DND-41 (cell line): ENCODE data around the gene SLC38A3.

Source experiments
- ATAC-seq: fragments of 200-7000 bp; cut with Tn5 transposase; 3 replicates; pipeline ENCODE4 v1.9.1; 2021; ENCODE audit warnings: low read depth; ENCODE audit not compliant: insufficient read depth
- DNase-seq: peaks from one replicate; pipeline ENCODE4 v3.0.0-alpha.2; 2020
- H2AFZ ChIP-seq: 2 replicates; pipeline ENCODE4 v1.6.0; 2012; ENCODE audit warnings: low read depth, low read length
- H3K27ac ChIP-seq: 2 replicates; pipeline ENCODE4 v1.5.1; 2012; ENCODE audit warnings: low read length, inconsistent platforms
- H3K27me3 ChIP-seq: fragments of 200-600 bp; sonication (generic); 2 replicates; pipeline ENCODE4 v1.6.0; 2012; ENCODE audit warnings: low read length, mild to moderate bottlenecking, inconsistent platforms; ENCODE audit not compliant: insufficient read depth, poor library complexity
- H3K36me3 ChIP-seq: 2 replicates; pipeline ENCODE4 v1.5.1; 2012; ENCODE audit warnings: low read length, inconsistent platforms; ENCODE audit not compliant: insufficient read depth
- H3K4me1 ChIP-seq: 2 replicates; pipeline ENCODE4 v1.5.1; 2012; ENCODE audit warnings: mild to moderate bottlenecking, low read length; ENCODE audit not compliant: insufficient read depth
- H3K4me2 ChIP-seq: 2 replicates; pipeline ENCODE4 v1.6.0; 2012; ENCODE audit warnings: mild to moderate bottlenecking, moderate library complexity, low read length, inconsistent platforms; ENCODE audit not compliant: insufficient read depth
- H3K4me3 ChIP-seq, 2 experiments: fragments of 200-600 bp in 1 of 2; shearing (Covaris generic) in 1 of 2; 2 replicates each; pipeline ENCODE4 v1.5.1; 2012 to 2016; ENCODE audit warnings: inconsistent platforms in 2 of 2, low read length in 2 of 2, mild to moderate bottlenecking in 2 of 2, low read depth in 1 of 2, moderate library complexity in 1 of 2
- H3K79me2 ChIP-seq: 2 replicates; pipeline ENCODE4 v1.6.0; 2012; ENCODE audit warnings: low read length, inconsistent platforms; ENCODE audit not compliant: insufficient read depth
- H3K9ac ChIP-seq: 2 replicates; pipeline ENCODE4 v1.6.0; 2012; ENCODE audit warnings: low read depth, mild to moderate bottlenecking, inconsistent platforms, low read length, moderate library complexity
- H3K9me3 ChIP-seq: 2 replicates; pipeline ENCODE4 v1.5.1; 2012; ENCODE audit warnings: low read length, moderate library complexity, mild to moderate bottlenecking, inconsistent platforms; ENCODE audit not compliant: insufficient read depth, severe bottlenecking
- H4K20me1 ChIP-seq: 2 replicates; pipeline ENCODE4 v1.6.0; 2012; ENCODE audit warnings: low read length; ENCODE audit not compliant: insufficient read depth
- EZH2 ChIP-seq: IDR thresholded peaks from 3 replicates; pipeline ENCODE4 v1.6.1; 2012; ENCODE audit warnings: borderline replicate concordance, low read depth, mild to moderate bottlenecking, moderate library complexity, low read length, inconsistent platforms; ENCODE audit not compliant: severe bottlenecking
- TF ChIP-seq, protein P1 (sequence below): IDR thresholded peaks from 2 replicates; pipeline ENCODE4 v1.5.1; 2012; ENCODE audit warnings: borderline replicate concordance, low read length, moderate library complexity, mild to moderate bottlenecking; ENCODE audit not compliant: poor library complexity, severe bottlenecking; ENCODE audit errors: extremely low read depth

Gene SLC38A3

DNA sequence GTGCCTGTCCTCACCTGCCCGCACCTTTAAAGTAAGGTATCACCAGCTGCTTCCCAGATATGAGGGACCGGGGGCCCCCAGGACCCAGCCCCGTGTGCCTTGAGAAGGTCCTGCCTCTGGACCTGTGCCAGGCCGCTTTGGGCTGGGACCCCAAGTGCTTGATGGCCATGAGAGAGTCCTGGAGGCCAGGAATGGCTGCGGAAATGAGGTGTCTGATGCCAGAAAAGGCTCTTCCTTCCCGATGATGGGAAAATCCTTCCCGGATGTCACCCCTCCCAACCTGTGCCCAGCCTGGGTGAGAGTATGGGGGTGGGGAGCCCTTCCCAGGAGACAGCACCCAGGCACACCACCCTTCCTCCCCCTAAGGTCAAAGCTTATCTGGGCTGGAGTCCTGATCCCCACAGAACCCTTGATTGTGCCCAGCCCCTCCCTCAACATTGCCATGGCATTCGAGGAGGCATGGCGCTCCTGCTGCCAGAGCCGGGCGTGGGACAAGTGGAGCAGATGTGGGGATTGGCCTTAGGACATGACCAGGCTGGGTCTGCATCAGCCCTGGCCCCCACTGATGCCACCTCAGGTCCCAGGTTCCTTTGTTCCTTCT, 35.7 kb upstream of the SLC38A3 start:
- Histone ChIP-seq H3K79me2 (no peaks in the 10 kb centered on the region), H3K4me3 (no peak overlapping the region), H4K20me1 (no peaks in the 10 kb centered on the region), H3K27me3 (no peaks in the 10 kb centered on the region), H2AFZ (no peak overlapping the region), H3K9me3 (no peaks in the 10 kb centered on the region), H3K36me3 (no peaks in the 10 kb centered on the region), H3K27ac (no peak overlapping the region), H3K9ac (no peak overlapping the region), H3K4me2 (no peak overlapping the region), H3K4me1 (no peaks in the 10 kb centered on the region)
- ATAC-seq = no peak
- DNase-seq = no peak
- TF ChIP-seq, protein P1, sequence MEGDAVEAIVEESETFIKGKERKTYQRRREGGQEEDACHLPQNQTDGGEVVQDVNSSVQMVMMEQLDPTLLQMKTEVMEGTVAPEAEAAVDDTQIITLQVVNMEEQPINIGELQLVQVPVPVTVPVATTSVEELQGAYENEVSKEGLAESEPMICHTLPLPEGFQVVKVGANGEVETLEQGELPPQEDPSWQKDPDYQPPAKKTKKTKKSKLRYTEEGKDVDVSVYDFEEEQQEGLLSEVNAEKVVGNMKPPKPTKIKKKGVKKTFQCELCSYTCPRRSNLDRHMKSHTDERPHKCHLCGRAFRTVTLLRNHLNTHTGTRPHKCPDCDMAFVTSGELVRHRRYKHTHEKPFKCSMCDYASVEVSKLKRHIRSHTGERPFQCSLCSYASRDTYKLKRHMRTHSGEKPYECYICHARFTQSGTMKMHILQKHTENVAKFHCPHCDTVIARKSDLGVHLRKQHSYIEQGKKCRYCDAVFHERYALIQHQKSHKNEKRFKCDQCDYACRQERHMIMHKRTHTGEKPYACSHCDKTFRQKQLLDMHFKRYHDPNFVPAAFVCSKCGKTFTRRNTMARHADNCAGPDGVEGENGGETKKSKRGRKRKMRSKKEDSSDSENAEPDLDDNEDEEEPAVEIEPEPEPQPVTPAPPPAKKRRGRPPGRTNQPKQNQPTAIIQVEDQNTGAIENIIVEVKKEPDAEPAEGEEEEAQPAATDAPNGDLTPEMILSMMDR = no peak
- TF ChIP-seq EZH2 = no peak

- Histone ChIP-seq H3K79me2 (no peaks in the 10 kb centered on the region), H3K36me3 (no peaks in the 10 kb centered on the region), H4K20me1 (no peaks in the 10 kb centered on the region), H3K27me3 (no peaks in the 10 kb centered on the region), H3K4me3 (no peak overlapping the region), H2AFZ (no peak overlapping the region), H3K4me1 (no peaks in the 10 kb centered on the region), H3K9ac (no peak overlapping the region), H3K9me3 (no peaks in the 10 kb centered on the region), H3K27ac (no peak overlapping the region), H3K4me2 (no peak overlapping the region)
- DNase-seq = no peak
- TF ChIP-seq, protein P1 = no peak
- TF ChIP-seq EZH2 = no peak
- no peak for ATAC-seq
These were observed 35.2 kb upstream of the SLC38A3 start for GRCh38 chr3:50169858-50170257.

DNA sequence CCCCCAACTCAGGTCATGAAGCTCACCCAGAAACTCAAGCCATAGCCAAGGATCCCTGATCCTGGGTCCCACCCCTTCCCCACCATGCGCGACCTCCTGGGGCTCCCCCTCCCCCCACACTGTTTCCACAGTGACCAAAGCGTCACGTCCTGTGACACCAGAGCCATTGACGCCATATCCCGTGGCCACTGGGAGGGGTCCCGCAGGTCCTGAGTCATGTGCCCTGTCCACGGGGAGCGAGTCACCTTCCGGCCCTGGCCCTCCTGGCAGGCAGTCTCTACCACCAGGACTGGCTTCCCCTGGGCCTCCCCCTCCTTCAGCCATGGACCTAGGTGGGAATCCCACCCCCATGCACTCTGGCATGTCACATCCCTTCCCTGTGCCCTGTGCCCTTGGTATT, 34.4 kb upstream of the SLC38A3 start:
- DNase-seq (no peak), ATAC-seq (no peak)
- TF ChIP-seq EZH2 = no peak
- TF ChIP-seq, protein P1 = no peak
- Histone ChIP-seq H3K4me2 (no peak overlapping the region), H3K9me3 (no peaks in the 10 kb centered on the region), H3K4me1 (no peaks in the 10 kb centered on the region), H3K9ac (no peak overlapping the region), H3K36me3 (no peaks in the 10 kb centered on the region), H3K27ac (no peak overlapping the region), H2AFZ (no peak overlapping the region), H4K20me1 (no peaks in the 10 kb centered on the region), H3K79me2 (no peaks in the 10 kb centered on the region), H3K4me3 (no peak overlapping the region), H3K27me3 (no peaks in the 10 kb centered on the region)
